HepG2 (cell line): ENCODE results near the gene CHCHD6. TPM values are rescaled to one million over a fixed set of nuclear protein-coding genes. Genes with fewer than 3 reads are reported as not detected.

Source experiments
- ATAC-seq: fragments of 200-7000 bp; cut with Tn5 transposase; 3 replicates; pipeline ENCODE4 v1.9.1; 2020; ENCODE audit warnings: mild to moderate bottlenecking, moderate library complexity
- BruUV-seq: library from RNA; stranded (reverse); fragments of 400-500 nt; replicated peaks from 2 replicates; lab custom pipeline; 2021; lab: Mats Ljungman, UMichigan
- CTCF ChIA-PET: fragments of 300-600 bp; formaldehyde crosslinking; extraction: SDS; loops from one replicate; lab custom pipeline; 2021; ENCODE audit warnings: low total read pairs, inconsistent platforms, low intra/inter-chr PET ratio; lab: Yijun Ruan, JAX
- POLR2A ChIA-PET: fragments of 350-600 bp; sonication (Branson Sonifier 250); formaldehyde crosslinking; loops from one replicate; lab custom pipeline; 2020; ENCODE audit warnings: antibody characterized with exemption, inconsistent platforms; lab: Yijun Ruan, JAX
- DNase-seq: peaks from one replicate; pipeline ENCODE4 v3.0.0-alpha.2; 2015; ENCODE audit warnings: low spot score
- FAIRE-seq: peaks from 3 replicates; lab custom pipeline; 2011; peaks lifted over from hg19 to GRCh38; lab: Jason Lieb, UNC
- H2AFZ ChIP-seq: one replicate; pipeline ENCODE4 v1.6.1; 2011; ENCODE audit warnings: low read length, inconsistent platforms
- H3K27ac ChIP-seq: fragments of 300-600 bp; 3 replicates; pipeline ENCODE4 v1.8.0; 2011; ENCODE audit warnings: mixed run types, mild to moderate bottlenecking, mixed read lengths, low read length, inconsistent platforms; ENCODE audit not compliant: insufficient read depth; ENCODE audit errors: extremely low read length
- H3K27me3 ChIP-seq, 2 experiments: fragments of 200-600 bp in 1 of 2; 2 replicates in 1 of 2; 3 replicates in 1 of 2; pipeline versions ENCODE4 v1.6.0 to v1.8.0; 2011; ENCODE audit warnings: low read length in 2 of 2, mild to moderate bottlenecking in 2 of 2, moderate library complexity in 2 of 2, inconsistent platforms in 1 of 2; ENCODE audit not compliant: insufficient read depth in 2 of 2, control insufficient read depth in 1 of 2
- H3K36me3 ChIP-seq, 2 experiments: fragments of 200-600 bp in 1 of 2; replicated peaks in 1 of 2; 2 replicates in 1 of 2; 3 replicates in 1 of 2; pipeline versions ENCODE4 v1.5.1 to v1.8.0; 2011; ENCODE audit warnings: low read length in 2 of 2, inconsistent platforms in 1 of 2; ENCODE audit not compliant: insufficient read depth in 2 of 2, control insufficient read depth in 1 of 2
- H3K4me1 ChIP-seq: 2 replicates; pipeline ENCODE4 v1.5.1; 2012; ENCODE audit warnings: low read length, inconsistent platforms; ENCODE audit not compliant: insufficient read depth
- H3K4me2 ChIP-seq: 2 replicates; pipeline ENCODE4 v1.6.0; 2011; ENCODE audit warnings: low read depth, low read length, inconsistent platforms
- H3K4me3 ChIP-seq, 3 experiments: fragments of 200-600 bp in 1 of 3; sonication (generic), shearing (Covaris generic) in 1 of 3; replicated peaks in 1 of 3; 2 replicates each; pipeline ENCODE4 v1.5.1; 2011 to 2016; ENCODE audit warnings: low read length in 3 of 3, inconsistent platforms in 2 of 3, low read depth in 2 of 3, mild to moderate bottlenecking in 2 of 3, control low read depth in 1 of 3, mixed read lengths in 1 of 3; ENCODE audit not compliant: insufficient read depth in 1 of 3
- H3K79me2 ChIP-seq: one replicate; pipeline ENCODE4 v1.6.1; 2011; ENCODE audit warnings: low read length, inconsistent platforms; ENCODE audit not compliant: insufficient read depth
- H3K9ac ChIP-seq: 2 replicates; pipeline ENCODE4 v1.6.0; 2011; ENCODE audit warnings: mild to moderate bottlenecking, low read depth, low read length, inconsistent platforms; ENCODE audit not compliant: insufficient read depth
- H3K9me3 ChIP-seq: 2 replicates; pipeline ENCODE4 v1.5.1; 2012; ENCODE audit warnings: mild to moderate bottlenecking, low read length
- H4K20me1 ChIP-seq: 2 replicates; pipeline ENCODE4 v1.6.0; 2011; ENCODE audit warnings: inconsistent platforms, mild to moderate bottlenecking, low read length, moderate library complexity; ENCODE audit not compliant: insufficient read depth
- HNF4A ChIP-seq: sonication (generic); formaldehyde crosslinking; IDR thresholded peaks from 2 replicates; pipeline ENCODE4 v1.4.0; 2020; ENCODE audit warnings: missing genetic modification reagents
- TEAD3 ChIP-seq: optimal IDR thresholded peaks from 2 replicates; pipeline ENCODE3; 2016; ENCODE audit warnings: borderline replicate concordance
- ZNF180 ChIP-seq: sonication (generic); formaldehyde crosslinking; IDR thresholded peaks from 2 replicates; pipeline ENCODE4 v1.4.0; 2020; ENCODE audit warnings: low read depth, missing genetic modification reagents, borderline replicate concordance
- WGBS: methylation state at CpG from one replicate; pipeline ENCODE4 v1.1.6; 2017; ENCODE audit warnings: low lambda C conversion rate; 5-methylcytosine and 5-hydroxymethylcytosine counted together
- in situ Hi-C: cut with HindIII; loops from 2 replicates; pipeline ENCODE4 v1.10.0; 2017; ENCODE audit warnings: low pct_unique_long_range_greater_than_20kb; ENCODE audit not compliant: extremely low pct_ligation_motif_present
- intact Hi-C: fragments of 100-400 bp; cut with micrococcal nuclease; formaldehyde crosslinking; loops from one replicate; pipeline ENCODE4 v1.10.0; 2022; ENCODE audit not compliant: unreplicated experiment
- polyA plus RNA-seq, 8 experiments: library from polyadenylated mRNA; depleted of rRNA in 3 of 8; stranded (reverse) in 7 of 8; unstranded in 1 of 8; fragments of >200 nt; fragmentation: Illumina TruSeq in 4 of 8; extraction: Trizol in 4 of 8; gene quantifications; 2 replicates each; pipeline versions ENCODE4 v1.2.1 to v1.2.3, GENCODE V29; 2011 to 2016; ENCODE audit warnings: low read depth in 4 of 8, missing spikeins in 1 of 8, mixed read lengths in 1 of 8; ENCODE audit not compliant: insufficient read depth in 1 of 8
- total RNA-seq, 5 experiments: library from RNA; depleted of rRNA; stranded (reverse); fragments of >200 nt; fragmentation: Illumina TruSeq; extraction: Trizol; gene quantifications; 2 replicates each; pipeline ENCODE4 v1.2.3, GENCODE V29; 2016; ENCODE audit warnings: low read depth in 1 of 5
- TF ChIP-seq, protein P1 (sequence below): sonication (generic); formaldehyde crosslinking; IDR thresholded peaks from 2 replicates; pipeline ENCODE4 v1.5.1; 2020; ENCODE audit warnings: missing genetic modification reagents, mild to moderate bottlenecking, borderline replicate concordance
- TF ChIP-seq, protein P2 (sequence below): sonication (generic); formaldehyde crosslinking; IDR thresholded peaks from 2 replicates; pipeline ENCODE4 v1.4.0; 2020; ENCODE audit warnings: missing genetic modification reagents
- TF ChIP-seq, protein P3 (sequence below): sonication (generic); formaldehyde crosslinking; conservative IDR thresholded peaks from 2 replicates; pipeline ENCODE4 v1.8.1; 2023; ENCODE audit warnings: missing genetic modification reagents
- TF ChIP-seq, protein P4 (sequence below): sonication (generic); formaldehyde crosslinking; IDR thresholded peaks from 2 replicates; pipeline ENCODE4 v1.4.0; 2020; ENCODE audit warnings: missing genetic modification reagents
- TF ChIP-seq, protein P5 (sequence below): sonication (generic); formaldehyde crosslinking; IDR thresholded peaks from 2 replicates; pipeline ENCODE4 v1.5.1; 2020; ENCODE audit warnings: mild to moderate bottlenecking, missing genetic modification reagents, moderate library complexity
- TF ChIP-seq, protein P6 (sequence below): sonication (generic); formaldehyde crosslinking; IDR thresholded peaks from 2 replicates; pipeline ENCODE4 v1.8.0; 2022; ENCODE audit warnings: missing genetic modification reagents, low read depth, mild to moderate bottlenecking, borderline replicate concordance

CHCHD6 gene
- total and polyA plus RNA-seq, 2 of the 13 experiments (the other 11 are each of a cell fraction or from before 2014, with no cell fraction given), result 20.3 to 20.8 TPM

DNA sequence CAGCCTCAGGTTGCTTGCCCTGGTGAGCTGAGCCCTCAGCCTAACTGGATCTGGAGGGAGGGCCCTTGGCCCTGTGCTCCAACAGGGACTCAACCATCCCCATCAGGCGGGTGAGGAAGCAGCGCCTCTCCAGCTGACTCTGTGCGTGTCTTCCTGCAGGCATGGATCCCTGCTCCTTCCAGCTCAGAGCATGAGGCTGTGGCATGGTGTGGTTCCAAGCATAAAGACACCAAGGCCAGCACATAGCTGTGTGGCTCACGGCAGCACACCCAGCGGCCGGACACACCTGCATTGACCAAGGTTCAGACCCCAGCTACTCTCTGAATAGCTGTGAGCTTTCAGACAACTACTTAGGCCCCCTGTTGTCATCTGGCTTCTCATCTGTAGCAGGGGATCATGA, 147.9 kb downstream of the CHCHD6 start:
- Histone ChIP-seq H3K9ac (no peak overlapping the region), H3K27me3 (no peaks in the 10 kb centered on the region), H4K20me1 (no peaks in the 10 kb centered on the region), H3K36me3 (peaks cover 0 to 2% of the 10 kb centered on the region in 2 experiments; a peak in 1 of 5 replicates), H2AFZ (no peak overlapping the region), H3K4me3 (no peak overlapping the region), H3K79me2 (no peaks in the 10 kb centered on the region), H3K4me1 (peaks cover 39% of the 10 kb centered on the region), H3K27ac (peak overlapping the region; percentile 15), H3K9me3 (no peaks in the 10 kb centered on the region), H3K4me2 (no peak overlapping the region)
- FAIRE-seq (no peak), ATAC-seq (peak; percentile 69), DNase-seq (peak; percentile 4)
- ChIA-PET POLR2A (no interaction called here), CTCF (no interaction called here)
- in situ Hi-C loops (no loop called here), intact Hi-C loops (no loop called here)
- no CpG with 5 or more reads among the region's 6 CpGs for WGBS
- BruUV-seq, result no TSS peak
- no peak for TF ChIP-seq ZNF180 (CRISPR knock-in tag)
- TF ChIP-seq, protein P1, sequence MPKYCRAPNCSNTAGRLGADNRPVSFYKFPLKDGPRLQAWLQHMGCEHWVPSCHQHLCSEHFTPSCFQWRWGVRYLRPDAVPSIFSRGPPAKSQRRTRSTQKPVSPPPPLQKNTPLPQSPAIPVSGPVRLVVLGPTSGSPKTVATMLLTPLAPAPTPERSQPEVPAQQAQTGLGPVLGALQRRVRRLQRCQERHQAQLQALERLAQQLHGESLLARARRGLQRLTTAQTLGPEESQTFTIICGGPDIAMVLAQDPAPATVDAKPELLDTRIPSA (CRISPR knock-in tag), result no peak
- TF ChIP-seq, protein P2, sequence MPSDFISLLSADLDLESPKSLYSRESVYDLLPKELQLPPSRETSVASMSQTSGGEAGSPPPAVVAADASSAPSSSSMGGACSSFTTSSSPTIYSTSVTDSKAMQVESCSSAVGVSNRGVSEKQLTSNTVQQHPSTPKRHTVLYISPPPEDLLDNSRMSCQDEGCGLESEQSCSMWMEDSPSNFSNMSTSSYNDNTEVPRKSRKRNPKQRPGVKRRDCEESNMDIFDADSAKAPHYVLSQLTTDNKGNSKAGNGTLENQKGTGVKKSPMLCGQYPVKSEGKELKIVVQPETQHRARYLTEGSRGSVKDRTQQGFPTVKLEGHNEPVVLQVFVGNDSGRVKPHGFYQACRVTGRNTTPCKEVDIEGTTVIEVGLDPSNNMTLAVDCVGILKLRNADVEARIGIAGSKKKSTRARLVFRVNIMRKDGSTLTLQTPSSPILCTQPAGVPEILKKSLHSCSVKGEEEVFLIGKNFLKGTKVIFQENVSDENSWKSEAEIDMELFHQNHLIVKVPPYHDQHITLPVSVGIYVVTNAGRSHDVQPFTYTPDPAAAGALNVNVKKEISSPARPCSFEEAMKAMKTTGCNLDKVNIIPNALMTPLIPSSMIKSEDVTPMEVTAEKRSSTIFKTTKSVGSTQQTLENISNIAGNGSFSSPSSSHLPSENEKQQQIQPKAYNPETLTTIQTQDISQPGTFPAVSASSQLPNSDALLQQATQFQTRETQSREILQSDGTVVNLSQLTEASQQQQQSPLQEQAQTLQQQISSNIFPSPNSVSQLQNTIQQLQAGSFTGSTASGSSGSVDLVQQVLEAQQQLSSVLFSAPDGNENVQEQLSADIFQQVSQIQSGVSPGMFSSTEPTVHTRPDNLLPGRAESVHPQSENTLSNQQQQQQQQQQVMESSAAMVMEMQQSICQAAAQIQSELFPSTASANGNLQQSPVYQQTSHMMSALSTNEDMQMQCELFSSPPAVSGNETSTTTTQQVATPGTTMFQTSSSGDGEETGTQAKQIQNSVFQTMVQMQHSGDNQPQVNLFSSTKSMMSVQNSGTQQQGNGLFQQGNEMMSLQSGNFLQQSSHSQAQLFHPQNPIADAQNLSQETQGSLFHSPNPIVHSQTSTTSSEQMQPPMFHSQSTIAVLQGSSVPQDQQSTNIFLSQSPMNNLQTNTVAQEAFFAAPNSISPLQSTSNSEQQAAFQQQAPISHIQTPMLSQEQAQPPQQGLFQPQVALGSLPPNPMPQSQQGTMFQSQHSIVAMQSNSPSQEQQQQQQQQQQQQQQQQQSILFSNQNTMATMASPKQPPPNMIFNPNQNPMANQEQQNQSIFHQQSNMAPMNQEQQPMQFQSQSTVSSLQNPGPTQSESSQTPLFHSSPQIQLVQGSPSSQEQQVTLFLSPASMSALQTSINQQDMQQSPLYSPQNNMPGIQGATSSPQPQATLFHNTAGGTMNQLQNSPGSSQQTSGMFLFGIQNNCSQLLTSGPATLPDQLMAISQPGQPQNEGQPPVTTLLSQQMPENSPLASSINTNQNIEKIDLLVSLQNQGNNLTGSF (CRISPR knock-in tag), result no peak
- peak; percentile 12; the same call in 1 of the 2 replicates for TF ChIP-seq HNF4A
- TF ChIP-seq, protein P3, sequence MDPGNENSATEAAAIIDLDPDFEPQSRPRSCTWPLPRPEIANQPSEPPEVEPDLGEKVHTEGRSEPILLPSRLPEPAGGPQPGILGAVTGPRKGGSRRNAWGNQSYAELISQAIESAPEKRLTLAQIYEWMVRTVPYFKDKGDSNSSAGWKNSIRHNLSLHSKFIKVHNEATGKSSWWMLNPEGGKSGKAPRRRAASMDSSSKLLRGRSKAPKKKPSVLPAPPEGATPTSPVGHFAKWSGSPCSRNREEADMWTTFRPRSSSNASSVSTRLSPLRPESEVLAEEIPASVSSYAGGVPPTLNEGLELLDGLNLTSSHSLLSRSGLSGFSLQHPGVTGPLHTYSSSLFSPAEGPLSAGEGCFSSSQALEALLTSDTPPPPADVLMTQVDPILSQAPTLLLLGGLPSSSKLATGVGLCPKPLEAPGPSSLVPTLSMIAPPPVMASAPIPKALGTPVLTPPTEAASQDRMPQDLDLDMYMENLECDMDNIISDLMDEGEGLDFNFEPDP (CRISPR knock-in tag), result 0 out of 2 replicates have a peak, but pooled peaks have one; percentile 45
- TF ChIP-seq, protein P4, sequence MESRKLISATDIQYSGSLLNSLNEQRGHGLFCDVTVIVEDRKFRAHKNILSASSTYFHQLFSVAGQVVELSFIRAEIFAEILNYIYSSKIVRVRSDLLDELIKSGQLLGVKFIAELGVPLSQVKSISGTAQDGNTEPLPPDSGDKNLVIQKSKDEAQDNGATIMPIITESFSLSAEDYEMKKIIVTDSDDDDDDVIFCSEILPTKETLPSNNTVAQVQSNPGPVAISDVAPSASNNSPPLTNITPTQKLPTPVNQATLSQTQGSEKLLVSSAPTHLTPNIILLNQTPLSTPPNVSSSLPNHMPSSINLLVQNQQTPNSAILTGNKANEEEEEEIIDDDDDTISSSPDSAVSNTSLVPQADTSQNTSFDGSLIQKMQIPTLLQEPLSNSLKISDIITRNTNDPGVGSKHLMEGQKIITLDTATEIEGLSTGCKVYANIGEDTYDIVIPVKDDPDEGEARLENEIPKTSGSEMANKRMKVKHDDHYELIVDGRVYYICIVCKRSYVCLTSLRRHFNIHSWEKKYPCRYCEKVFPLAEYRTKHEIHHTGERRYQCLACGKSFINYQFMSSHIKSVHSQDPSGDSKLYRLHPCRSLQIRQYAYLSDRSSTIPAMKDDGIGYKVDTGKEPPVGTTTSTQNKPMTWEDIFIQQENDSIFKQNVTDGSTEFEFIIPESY (CRISPR knock-in tag), result peak; percentile 62
- peak; percentile 13 for TF ChIP-seq TEAD3 (CRISPR knock-in tag)
- TF ChIP-seq, protein P5, sequence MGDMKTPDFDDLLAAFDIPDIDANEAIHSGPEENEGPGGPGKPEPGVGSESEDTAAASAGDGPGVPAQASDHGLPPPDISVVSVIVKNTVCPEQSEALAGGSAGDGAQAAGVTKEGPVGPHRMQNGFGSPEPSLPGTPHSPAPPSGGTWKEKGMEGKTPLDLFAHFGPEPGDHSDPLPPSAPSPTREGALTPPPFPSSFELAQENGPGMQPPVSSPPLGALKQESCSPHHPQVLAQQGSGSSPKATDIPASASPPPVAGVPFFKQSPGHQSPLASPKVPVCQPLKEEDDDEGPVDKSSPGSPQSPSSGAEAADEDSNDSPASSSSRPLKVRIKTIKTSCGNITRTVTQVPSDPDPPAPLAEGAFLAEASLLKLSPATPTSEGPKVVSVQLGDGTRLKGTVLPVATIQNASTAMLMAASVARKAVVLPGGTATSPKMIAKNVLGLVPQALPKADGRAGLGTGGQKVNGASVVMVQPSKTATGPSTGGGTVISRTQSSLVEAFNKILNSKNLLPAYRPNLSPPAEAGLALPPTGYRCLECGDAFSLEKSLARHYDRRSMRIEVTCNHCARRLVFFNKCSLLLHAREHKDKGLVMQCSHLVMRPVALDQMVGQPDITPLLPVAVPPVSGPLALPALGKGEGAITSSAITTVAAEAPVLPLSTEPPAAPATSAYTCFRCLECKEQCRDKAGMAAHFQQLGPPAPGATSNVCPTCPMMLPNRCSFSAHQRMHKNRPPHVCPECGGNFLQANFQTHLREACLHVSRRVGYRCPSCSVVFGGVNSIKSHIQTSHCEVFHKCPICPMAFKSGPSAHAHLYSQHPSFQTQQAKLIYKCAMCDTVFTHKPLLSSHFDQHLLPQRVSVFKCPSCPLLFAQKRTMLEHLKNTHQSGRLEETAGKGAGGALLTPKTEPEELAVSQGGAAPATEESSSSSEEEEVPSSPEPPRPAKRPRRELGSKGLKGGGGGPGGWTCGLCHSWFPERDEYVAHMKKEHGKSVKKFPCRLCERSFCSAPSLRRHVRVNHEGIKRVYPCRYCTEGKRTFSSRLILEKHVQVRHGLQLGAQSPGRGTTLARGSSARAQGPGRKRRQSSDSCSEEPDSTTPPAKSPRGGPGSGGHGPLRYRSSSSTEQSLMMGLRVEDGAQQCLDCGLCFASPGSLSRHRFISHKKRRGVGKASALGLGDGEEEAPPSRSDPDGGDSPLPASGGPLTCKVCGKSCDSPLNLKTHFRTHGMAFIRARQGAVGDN (CRISPR knock-in tag), result peak; percentile 42; the same call in 1 of the 2 replicates
- TF ChIP-seq, protein P6, sequence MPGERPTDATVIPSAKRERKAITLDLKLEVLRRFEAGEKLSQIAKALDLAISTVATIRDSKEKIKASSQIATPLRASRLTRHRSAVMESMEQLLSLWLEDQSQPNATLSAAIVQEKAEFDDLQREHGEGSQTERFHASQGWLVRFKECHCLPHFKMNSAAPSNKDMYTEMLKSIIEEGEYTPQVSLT (CRISPR knock-in tag), result no peak
